Activated CD4-positive, CD25-positive, alpha-beta regulatory T cell treated with anti-CD3 and anti-CD28 coated beads, Interleukin-2, amount 50 U/mL, for 72 hours (primary cell): ENCODE results near the gene TRRAP.
"Not testable (repeated sequence)": the region's sequence is repeated elsewhere in the genome, so short reads cannot be mapped to it uniquely, and the experiment has no call there.

Experiments used
- DNase-seq: peaks from one replicate; pipeline ENCODE4 v3.0.0; 2021

Gene TRRAP

GRCh38 chr7:98866765-98867164, 11.6 kb upstream of the TRRAP start:
- DNase-seq, result no peak

DNA sequence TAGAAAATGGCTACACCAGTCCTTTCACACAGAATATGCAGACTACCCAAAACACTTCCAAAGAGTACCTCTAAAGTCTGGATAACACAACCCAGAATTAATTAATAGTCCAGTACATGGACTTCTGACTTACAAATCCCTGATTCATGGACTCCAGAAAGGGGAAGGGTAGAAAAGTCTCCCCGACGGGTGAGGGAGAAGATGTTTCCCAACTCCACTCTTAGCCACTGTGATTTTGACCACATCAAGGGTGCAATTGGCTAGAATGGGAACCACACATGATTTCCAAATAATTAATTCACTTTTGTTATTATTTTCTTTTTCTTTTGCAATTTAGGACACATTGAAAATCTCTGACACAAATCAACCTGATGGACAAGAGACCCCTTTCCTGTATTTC, 9.9 kb upstream of the TRRAP start:
- no peak for DNase-seq

- no peak for DNase-seq
Observed at GRCh38 chr7:98869027-98869596, 9.2 kb upstream of the TRRAP start.

- DNase-seq, result no peak
Observed at GRCh38 chr7:98869597-98870120, 8.7 kb upstream of the TRRAP start, which contains the start of gene TMEM130. Gene TMEM130 (minus strand): TSS chr7:98870014. CDS start chr7:98869861, 153 bp downstream.

DNA sequence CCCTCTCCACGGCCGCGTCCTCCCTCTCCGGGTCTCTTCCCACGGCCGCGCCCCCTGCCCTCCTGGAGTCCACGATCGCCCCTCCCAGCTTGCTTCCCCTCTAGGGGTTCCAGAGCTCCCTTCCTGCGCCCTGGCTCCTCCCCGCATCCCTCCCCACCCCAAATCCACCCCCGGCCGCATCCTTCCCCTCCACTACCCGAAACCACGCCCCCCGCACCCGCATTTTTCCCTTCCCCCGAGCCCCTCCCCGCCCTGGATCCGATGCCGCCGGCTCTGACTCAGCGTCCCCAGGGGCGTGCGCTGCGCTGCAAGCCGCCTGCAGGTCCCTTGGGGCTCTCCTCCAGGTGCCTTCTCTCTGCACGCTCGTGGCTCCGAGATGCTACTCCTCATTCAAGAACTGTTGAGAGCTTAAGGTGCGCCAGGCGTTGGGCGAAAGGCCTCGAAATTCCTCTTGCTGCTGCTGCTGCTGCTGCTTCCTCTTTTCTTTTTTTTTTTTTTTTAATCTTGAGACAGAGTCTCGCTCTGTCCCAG, 8.1 kb upstream of the TRRAP start:
- peak; percentile 44 for DNase-seq

GRCh38 chr7:98870807-98871491, 7.4 kb upstream of the TRRAP start:
- no peak for DNase-seq

DNA sequence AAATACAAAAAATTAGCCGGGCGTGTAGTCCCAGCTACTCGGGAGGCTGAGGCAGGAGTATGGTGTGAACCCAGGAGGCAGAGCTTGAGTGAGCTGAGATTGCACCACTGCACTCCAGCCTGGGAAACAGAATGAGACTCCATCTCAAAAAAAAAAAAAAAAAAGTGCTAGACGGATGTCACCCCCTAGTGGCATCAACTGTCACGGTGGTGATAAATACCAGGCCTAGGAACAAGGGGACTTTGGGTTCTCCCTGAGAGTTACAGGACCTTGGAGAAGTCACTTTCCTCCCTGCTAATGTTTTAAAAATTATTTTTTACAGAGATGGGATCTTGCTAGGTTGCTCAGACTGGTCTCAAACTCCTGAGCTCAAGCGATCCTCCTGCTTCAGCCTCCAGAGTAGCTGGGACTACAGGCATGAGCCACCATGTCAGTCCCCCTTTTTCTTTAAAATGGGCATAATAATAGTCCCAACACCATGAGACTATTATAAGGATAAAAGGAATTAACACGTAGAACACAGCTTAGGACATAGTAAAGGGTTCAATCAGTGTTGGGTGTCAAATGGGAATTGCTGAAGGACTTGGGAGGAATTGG, 5.9 kb upstream of the TRRAP start:
- no peak for DNase-seq

DNA sequence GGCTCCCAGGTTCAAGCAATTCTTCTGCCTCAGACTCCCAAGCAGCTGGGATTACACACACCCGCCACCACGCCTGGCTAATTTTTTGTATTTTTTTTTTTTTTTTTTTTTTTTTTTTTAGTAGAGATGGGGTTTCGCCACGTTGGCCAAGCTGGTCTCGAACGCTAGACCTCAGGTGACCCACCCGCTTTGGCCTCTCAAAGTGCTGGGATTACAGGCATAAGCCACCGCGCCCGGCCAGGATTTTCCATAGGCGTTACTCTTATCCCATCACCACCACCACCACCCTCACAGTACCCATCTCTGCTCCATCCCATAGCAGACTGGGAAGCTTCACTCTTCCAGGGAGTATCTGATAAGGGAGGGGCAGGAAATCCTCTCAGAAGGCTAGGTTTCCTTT, 4.7 kb upstream of the TRRAP start:
- not testable (repeated sequence) for DNase-seq

- DNase-seq, result no peak
Observed at GRCh38 chr7:98874942-98875341, 3.4 kb upstream of the TRRAP start.

GRCh38 chr7:98875501-98875900, 2.8 kb upstream of the TRRAP start:
- DNase-seq, result no peak

- no peak for DNase-seq
Observed at GRCh38 chr7:98877146-98877545, 1.2 kb upstream of the TRRAP start.

DNA sequence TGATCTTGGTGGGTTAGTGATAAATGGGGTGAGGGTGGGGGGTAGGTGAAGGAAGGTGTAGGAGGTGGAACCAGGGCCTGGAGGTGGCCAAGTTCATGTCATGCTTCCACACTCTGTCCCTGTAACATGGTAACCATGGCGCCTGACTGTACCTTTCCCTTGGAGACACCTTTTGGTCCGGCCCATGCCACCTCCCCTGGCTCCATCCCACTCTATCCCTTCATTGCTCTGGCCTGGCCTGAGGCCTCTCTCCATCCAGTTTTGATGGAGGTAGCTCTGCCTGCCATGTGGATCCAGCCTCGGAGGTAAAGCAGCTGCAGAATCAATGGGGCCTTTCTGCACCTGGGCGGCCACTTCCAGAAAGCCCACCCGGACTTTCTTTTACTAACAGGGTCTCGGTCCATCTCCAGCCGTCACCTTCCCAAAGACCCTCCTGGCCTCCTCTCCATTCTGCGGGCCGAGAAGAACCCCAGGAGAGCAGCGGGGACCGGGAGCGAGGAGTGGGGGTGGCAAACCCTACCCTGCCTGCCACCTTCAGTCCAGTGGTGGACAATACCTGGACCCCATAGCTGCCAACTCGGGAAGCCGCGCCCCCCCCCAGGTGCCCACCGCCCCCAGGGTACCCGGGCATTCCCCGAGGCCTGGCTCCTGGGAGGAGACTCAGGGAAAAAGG, 504 bp upstream of the TRRAP start:
- no peak for DNase-seq

DNA sequence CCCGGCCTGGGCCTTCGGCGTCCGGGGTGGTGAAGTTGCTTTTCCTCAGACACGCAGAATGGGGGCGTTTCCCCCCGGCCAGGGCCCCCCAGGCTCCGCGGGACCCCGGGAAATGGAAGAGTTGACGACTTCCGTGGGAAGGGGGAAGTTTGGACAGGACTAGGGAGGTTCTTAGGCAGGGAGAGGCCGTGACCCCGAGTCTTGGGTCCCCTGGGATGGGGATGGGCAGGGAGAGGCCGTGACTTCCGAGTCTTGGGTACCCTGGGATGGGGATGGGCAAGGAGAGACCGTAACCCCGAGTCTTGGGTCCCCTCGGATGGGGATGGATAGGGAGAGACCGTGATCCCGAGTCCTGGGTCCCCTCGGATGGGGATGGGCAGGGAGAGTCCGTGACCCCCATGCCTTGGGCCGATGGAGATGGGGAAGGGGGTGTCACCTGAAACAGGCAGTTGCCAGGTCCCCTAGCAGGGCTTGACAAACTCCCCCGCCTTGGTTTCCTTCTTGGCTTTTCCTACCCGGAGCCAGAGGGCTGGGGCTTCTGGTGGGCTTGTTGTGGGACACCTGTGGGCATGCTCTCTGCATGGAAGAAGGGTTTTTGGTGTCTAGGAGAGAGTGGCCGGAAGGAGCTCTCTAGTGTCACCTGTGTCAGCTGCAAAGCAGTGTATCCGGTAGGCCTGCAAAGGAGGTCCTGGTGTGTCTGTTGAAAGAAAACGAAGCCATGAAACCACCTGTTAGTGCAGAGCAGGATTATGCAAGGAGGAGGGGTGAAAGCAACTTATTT, 1.1 kb downstream of the TRRAP start:
- DNase-seq, result peak; percentile 52

GRCh38 chr7:98879979-98880315, 1.6 kb downstream of the TRRAP start:
- no peak for DNase-seq

GRCh38 chr7:98880485-98880884, 2.2 kb downstream of the TRRAP start:
- DNase-seq, result no peak

DNA sequence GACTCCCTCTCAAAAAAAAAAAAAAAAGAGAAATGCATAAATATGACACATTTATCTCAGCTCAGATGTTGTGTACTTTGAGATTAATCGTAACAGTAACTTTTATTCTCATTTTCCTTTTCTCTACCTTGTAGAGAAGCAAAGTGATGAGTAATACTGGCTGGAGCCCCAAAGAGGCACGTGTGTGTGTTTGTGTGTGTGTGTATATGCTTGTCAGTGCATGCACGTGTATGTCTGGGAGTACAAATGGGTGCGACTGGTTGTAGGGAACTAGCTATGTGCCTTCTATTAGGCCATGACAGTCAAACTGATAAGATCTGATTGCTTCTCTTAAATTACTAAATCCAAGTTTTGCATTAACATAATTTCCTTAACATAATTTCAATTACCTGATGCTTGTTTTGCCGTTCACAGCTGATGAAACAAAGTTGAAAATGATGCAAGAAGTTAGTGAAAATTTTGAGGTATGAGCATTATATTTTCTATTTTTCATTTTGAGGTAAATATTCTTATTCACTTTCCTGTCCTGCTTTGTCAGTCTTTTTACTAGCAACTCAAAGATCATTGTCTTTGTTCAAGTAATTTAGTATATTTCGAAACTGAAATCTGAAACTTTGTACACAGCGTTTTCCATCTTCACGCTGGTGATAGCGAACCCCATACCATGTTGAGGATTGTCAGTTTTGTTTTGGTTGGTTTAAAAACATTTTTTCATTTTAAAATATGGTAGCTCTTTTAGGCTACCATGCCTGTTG, 3.4 kb downstream of the TRRAP start:
- DNase-seq, result no peak

DNA sequence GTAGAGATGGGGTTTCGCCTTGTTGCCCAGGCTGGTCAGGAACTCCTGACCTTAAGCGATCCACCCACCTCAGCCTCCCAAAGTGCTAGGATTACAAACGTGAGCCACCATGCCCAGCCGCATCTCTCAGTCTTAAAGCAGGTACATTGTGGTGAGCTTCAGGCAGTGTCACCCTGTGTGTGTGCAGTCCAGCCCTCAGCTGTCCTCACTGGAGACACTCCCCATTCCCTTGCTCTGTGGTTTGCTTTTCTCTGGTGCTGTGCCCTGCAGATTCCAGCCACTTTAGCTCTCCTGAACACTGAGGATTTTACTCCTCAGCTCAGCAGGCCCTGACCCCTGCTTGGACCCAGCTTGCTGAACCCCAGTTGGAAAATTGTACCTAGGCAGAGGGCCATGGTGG, 6.1 kb downstream of the TRRAP start:
- DNase-seq, result no peak

DNA sequence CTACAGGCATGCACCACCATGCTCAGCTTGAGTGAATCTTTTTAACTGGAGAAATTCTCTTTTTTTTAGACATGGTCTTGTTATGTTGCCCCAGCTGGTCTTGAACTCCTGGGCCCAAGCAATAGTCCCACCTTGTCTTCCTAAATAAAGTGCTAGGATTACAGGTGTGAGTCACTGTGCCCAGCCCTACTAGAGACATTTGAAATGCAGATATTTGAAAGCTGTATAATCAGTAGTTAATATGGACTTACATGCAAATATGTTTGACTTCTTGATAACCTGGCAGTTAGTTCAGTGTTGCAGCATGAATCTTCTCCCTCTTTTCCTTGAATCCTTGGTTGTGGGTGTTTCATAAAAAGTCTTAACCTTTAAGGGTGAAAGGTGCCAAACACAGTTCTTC, 8.7 kb downstream of the TRRAP start:
- no peak for DNase-seq

DNA sequence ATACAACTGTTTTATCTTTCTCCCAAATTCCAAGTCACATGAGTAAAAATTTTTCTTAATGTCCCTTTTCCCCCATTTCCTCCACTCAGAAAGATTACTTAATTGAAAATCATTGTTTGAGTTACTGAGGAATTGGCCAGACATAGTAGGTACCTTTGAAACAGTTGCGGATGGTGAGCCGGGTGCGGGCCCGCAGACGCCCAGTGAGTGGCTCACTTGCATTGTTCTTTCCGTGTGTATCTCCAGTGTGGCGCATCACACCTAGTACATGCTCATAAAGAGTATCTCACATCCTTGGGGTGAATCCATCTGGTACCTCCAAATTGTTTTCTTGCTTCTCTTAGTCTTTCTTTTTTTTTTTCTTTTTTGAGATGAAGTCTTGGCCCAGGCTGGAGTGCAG, 14.3 kb downstream of the TRRAP start:
- no peak for DNase-seq

- no peak for DNase-seq
Observed at GRCh38 chr7:98899816-98900215, 21.5 kb downstream of the TRRAP start.

GRCh38 chr7:98900815-98901214, 22.5 kb downstream of the TRRAP start:
- DNase-seq, result no peak

DNA sequence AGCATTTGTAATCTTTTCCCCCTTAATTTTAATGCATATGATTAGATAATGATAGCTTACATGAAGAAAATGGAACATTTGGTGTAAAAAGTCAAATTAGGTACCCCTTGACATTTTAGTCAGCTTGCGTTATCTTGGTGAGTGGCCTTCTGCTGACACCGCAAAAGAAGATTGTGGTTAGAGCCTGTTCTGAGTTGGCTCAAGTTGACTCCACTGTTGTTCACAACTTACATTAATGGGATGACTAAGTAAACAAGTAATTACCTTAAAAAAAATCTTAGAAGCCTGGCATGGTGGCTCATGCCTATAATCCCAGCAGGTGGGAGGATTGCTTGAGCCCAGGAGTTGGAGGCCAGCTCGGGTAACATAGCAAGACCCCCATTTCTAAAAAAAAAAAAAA, 24.2 kb downstream of the TRRAP start:
- DNase-seq, result no peak
